T-helper 2 cell (primary cell): ENCODE measurements around the gene MMP1.
"Not testable (repeated sequence)": the region's sequence is repeated elsewhere in the genome, so short reads cannot be mapped to it uniquely, and the experiment has no call there.

Experiments used
- DNase-seq, 5 experiments: peaks; one replicate each; pipeline versions ENCODE4 v3.0.0 to v3.0.0-alpha.2; 2012 to 2022

The MMP1 gene

DNA sequence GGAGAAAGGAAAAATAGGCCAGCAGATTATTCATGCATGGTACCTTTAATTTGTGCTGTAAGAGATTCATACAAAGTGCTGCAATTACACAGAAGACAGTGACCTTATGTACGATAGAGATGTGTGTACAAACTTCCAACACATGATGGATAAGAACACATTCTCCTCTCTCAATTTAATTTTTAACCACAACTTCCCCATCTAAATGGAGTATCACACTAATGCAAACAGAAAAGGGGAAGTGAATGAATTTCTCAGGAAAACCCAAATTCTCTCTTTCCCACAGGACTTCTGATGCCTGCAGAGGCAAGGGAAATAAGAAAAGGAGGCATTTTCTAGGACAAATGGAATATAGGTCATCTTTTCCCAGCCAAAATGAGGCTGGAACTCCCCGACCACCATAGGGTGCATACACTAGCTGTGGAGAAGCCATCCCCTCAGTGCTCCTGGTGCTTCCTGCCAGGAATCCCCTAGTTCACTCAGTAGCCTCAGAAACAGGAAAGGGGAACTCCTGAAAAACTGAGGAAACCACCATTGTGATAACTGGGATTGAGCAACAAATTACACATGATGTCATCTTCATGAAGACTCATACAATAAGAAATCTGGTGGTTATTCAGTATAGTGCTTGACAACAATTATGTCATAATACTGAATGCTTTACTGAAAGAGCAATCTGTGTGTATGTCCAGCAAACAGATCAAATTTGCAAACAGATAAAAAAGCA lies 40.0 kb downstream of the MMP1 start:
- no peak for DNase-seq

DNA sequence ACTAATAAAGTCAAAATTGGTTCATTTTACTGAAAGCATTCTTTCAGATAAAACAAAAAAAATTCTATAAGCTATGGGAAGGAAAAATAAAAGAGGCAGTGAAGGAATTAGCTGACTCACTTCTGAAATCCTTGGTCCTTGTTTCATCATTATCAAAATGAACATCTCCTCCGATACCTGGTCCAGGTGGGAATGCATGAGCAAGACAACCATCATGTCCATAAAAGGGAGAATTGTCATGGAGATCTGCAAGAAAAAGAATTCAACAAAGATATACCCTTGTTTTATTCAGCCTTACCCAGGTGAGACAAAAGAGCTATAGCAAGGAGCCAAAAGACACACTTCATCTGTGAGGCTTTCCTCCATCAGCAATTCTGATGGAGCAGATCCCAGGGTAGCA lies 44.7 kb downstream of the MMP1 start:
- no peak for DNase-seq

DNA sequence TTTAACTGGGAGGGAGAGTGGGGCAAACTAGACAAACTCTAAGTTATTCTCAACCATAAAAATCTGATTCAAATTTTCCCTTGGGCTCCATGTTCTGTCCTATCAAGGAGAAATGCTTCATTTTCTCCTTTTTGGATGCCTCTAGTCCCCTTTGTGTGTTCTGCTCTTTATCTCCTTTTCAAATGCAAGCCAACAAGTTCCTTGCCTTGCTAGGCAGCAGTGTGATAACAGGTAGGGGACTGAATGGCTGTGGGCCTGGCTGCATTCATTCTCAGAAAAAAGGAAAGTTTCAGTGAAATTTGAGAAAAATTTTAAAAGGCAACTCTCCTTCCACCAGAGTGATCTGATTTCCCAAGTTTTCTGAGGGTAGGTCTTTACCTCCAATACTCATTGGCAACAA lies 46.3 kb downstream of the MMP1 start:
- no peak for DNase-seq

DNA sequence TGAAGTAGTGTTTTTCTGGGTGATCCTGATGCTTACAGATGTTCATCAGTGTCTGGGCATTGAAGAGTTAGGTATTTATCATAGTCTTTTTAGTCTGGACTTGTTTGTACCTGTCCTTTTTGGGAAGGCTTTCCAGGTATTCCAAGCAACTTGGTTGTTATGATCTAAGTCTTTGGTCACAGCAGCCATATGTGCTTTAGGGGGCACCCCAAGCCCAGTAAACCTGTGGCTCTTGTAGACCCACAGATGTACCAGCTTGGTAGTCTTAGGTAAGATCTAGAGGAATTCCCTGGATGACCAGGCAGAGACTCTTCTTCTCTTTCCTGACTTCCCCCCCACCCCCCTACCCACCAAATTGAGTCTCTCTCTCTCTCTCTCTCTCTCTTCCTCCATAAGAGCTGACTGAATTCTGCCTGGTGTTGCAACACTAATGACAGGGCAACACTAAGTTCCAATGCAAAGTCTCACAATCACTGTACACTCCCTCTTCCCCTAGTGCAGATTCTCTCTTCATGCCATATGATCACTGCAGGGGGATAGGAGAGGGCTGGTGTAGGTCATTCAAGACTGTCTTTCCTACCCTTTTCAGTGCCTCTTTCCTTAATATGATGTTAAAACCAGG lies 48.7 kb downstream of the MMP1 start:
- DNase-seq: no peak

DNA sequence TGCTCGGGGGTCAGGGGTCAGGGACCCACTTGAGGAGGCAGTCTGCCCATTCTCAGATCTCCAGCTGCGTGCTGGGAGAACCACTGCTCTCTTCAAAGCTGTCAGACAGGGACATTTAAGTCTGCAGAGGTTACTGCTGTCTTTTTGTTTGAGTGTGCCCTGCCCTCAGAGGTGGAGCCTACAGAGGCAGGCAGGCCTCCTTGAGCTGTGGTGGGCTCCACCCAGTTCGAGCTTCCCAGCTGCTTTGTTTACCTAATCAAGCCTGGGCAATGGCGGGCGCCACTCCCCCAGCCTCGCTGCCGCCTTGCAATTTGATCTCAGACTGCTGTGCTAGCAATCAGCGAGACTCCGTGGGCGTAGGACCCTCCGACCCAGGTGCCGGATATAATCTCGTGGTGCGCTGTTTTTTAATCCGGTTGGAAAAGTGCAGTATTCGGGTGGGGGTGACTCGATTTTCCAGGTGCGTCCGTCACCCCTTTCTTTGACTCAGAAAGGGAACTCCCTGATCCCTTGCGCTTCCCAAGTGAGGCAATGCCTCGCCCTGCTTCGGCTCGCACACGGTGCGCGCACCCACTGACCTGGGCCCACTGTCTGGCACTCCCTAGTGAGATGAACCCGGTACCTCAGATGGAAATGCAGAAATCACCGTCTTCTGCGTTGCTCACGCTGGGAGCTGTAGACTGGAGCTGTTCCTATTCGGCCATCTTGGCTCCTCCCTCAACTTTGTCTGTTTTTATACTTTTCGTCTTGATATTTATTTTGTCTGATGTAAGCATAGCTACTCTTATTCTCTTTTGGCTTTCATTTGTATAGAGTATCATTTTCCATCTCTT lies 51.0 kb downstream of the MMP1 start:
- DNase-seq: not testable (repeated sequence)
